HuH-7.5 (cell line): ENCODE results near the gene GCNA.
A peak's percentile ranks its signal among the peaks of the same experiment; 100 is the strongest.
"Not testable (repeated sequence)": the region's sequence is repeated elsewhere in the genome, so short reads cannot be mapped to it uniquely, and the experiment has no call there.

Source experiments
- DNase-seq: peaks from one replicate; pipeline ENCODE4 v3.0.0; 2011; ENCODE audit warnings: low spot score

Gene GCNA

DNA sequence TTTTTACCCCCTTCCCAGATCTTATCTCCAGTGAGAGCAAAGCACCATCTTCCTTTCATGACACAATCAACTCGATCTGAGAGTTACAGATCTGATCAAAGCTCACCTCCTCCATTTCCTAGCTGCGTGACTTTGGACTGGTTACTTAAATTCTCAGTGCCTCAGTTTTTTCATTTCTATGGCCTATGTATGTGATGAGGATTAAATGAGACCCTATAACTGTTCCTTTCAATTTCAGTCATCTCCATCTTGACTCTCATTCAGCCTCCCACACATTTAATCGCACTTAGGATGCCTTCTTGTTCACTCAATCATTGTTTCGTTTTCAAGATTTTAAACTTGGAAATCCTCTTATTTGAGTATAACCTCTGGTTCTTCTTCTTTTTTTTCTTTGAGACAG, 60.2 kb downstream of the GCNA start:
- no peak for DNase-seq

- no peak for DNase-seq
Observed at GRCh38 chrX:71640002-71640401, 61.8 kb downstream of the GCNA start.

GRCh38 chrX:71644406-71644805, 66.2 kb downstream of the GCNA start:
- not testable (repeated sequence) for DNase-seq

- DNase-seq, result no peak
Observed at GRCh38 chrX:71650333-71650969, 72.2 kb downstream of the GCNA start.

GRCh38 chrX:71652405-71652804, 74.2 kb downstream of the GCNA start:
- DNase-seq, result peak; percentile 49

GRCh38 chrX:71653344-71653743, 75.1 kb downstream of the GCNA start:
- no peak for DNase-seq

DNA sequence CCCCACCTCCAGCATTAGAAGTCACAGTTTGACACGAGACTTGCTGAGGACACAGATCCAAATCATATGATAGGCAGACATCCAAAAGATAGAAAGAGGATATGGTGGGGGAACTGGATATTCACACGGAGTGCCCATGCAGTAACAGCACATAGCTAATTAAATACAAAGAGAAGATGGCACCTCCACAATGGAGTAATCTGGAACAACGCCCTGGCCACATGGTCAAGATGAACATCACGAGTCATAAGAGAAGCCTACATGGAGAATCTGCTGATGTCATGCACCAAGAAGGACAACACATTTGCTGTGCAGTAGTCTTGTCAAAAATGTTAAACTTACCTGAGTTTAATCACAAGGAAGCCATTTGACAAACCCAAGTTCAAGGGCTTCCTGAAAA, 79.0 kb downstream of the GCNA start:
- no peak for DNase-seq

DNA sequence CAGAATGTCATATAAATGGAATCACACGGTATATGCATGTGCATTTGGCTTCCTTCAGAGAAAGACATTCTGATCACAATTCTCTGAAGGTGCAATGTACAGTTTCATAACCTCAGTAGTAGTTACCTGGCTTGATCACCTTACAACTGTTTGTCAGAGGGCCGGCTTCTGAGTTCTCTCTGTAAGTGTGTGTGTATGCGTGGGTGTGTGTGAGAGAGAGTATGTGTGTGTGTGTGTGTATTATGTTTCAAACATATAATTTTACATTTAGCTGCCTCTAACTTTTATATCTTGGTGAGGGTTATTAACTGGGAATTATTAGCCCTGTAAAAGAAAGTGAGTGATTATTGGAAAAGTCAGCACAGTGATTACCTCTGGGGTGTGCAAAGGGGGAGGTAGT, 81.1 kb downstream of the GCNA start:
- DNase-seq, result no peak

GRCh38 chrX:71659959-71660358, 81.7 kb downstream of the GCNA start:
- no peak for DNase-seq

DNA sequence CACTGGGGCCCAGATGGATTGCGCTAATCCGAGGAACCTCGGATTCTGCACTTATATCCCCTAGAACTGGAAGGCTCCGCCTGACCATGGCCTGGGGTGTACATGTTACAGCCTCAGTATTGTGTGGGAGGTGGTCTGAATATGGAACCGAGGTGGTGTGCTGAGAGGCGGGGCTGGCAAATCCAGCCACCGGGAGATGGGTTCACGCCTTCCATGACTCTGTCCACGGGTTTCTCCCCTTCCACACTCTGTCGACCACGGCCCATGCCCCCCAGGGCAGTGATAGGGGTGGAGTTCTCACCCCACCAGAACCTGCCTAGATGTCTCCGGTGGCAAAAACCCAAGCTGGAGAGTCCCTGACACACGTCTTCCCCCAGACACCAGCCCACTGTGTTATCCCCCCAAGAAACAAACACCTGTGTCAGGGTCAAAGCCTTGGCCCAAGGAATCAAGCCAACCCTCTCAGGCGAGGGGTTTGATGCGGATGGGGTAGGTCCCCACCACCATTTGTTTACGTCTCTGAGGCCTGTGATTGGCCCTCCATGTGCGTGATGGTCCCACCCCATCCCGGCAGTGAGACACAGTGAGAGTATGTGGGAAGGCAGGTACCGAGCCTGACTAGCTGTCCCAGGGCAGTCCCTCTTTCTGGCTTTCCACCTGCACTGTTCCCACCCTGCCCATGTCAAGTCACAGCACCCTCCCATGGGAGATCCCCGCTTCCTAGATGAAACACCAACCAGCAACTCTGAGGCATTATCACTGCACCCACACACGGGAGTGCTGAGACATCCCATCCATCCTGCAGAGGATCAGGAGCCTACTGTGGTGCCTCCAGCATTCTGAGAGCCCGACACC, 82.6 kb downstream of the GCNA start:
- no peak for DNase-seq

GRCh38 chrX:71661919-71662318, 83.7 kb downstream of the GCNA start:
- DNase-seq, result no peak

- not testable (repeated sequence) for DNase-seq
Observed at GRCh38 chrX:71662654-71663053, 84.4 kb downstream of the GCNA start.
